Common myeloid progenitor, CD34-positive (primary cell): ENCODE data around the gene PAN3.

ENCODE experiments used
- CTCF ChIA-PET: fragments of 350-600 bp; sonication (Branson Sonifier 250); formaldehyde crosslinking; loops from one replicate; lab custom pipeline; 2021; ENCODE audit warnings: antibody characterized with exemption; lab: Charles Lee
- POLR2A ChIA-PET: fragments of 350-600 bp; sonication (Branson Sonifier 250); formaldehyde crosslinking; loops from one replicate; lab custom pipeline; 2021; ENCODE audit warnings: antibody characterized with exemption; lab: Charles Lee
- DNase-seq, 3 donors: peaks; one replicate each; pipeline versions ENCODE4 v3.0.0 to v3.0.0-alpha.2; 2013
- H3K27ac ChIP-seq, 2 experiments: 1 replicate in 1 of 2; 2 replicates in 1 of 2; pipeline ENCODE4 v1.7.0; 2013; ENCODE audit warnings: inconsistent platforms in 2 of 2, low read length in 2 of 2, mild to moderate bottlenecking in 2 of 2, low read depth in 1 of 2, moderate library complexity in 1 of 2; ENCODE audit not compliant: severe bottlenecking in 2 of 2, insufficient read depth in 1 of 2, poor library complexity in 1 of 2
- H3K27me3 ChIP-seq, 5 experiments: replicated peaks in 2 of 5; 1 replicate in 3 of 5; 2 replicates in 2 of 5; pipeline versions ENCODE4 v1.6.1 to v1.7.0; 2013; ENCODE audit warnings: low read length in 4 of 5, mild to moderate bottlenecking in 2 of 5, moderate library complexity in 2 of 5, inconsistent platforms in 1 of 5; ENCODE audit not compliant: insufficient read depth in 5 of 5, control insufficient read depth in 4 of 5
- H3K36me3 ChIP-seq, 4 experiments: 1 replicate in 2 of 4; 2 replicates in 2 of 4; pipeline versions ENCODE4 v1.6.1 to v1.7.0; 2013; ENCODE audit warnings: low read length in 3 of 4, control low read depth in 1 of 4, mild to moderate bottlenecking in 1 of 4; ENCODE audit not compliant: control insufficient read depth in 4 of 4, insufficient read depth in 4 of 4
- H3K4me1 ChIP-seq, 4 experiments: 1 replicate in 3 of 4; 2 replicates in 1 of 4; pipeline versions ENCODE4 v1.6.1 to v1.7.1; 2013; ENCODE audit warnings: low read length in 3 of 4, mild to moderate bottlenecking in 3 of 4, control low read depth in 1 of 4, inconsistent platforms in 1 of 4, moderate library complexity in 1 of 4; ENCODE audit not compliant: control insufficient read depth in 4 of 4, insufficient read depth in 4 of 4; ENCODE audit errors: control extremely low read depth in 1 of 4
- H3K4me3 ChIP-seq, 7 experiments: 1 replicate in 4 of 7; 2 replicates in 3 of 7; pipeline versions ENCODE4 v1.5.1 to v1.7.0; 2013; ENCODE audit warnings: mild to moderate bottlenecking in 7 of 7, low read length in 6 of 7, moderate library complexity in 6 of 7, inconsistent platforms in 2 of 7, low read depth in 2 of 7, control low read depth in 1 of 7; ENCODE audit not compliant: insufficient read depth in 4 of 7, control insufficient read depth in 1 of 7; ENCODE audit errors: extremely low read depth in 1 of 7
- H3K9me3 ChIP-seq, 5 experiments: 1 replicate in 4 of 5; 2 replicates in 1 of 5; pipeline versions ENCODE4 v1.6.1 to v1.7.1; 2013; ENCODE audit warnings: low read length in 4 of 5, mild to moderate bottlenecking in 2 of 5, inconsistent platforms in 1 of 5, low read depth in 1 of 5, moderate library complexity in 1 of 5; ENCODE audit not compliant: control insufficient read depth in 4 of 5, insufficient read depth in 2 of 5; ENCODE audit errors: control extremely low read depth in 1 of 5
- WGBS: methylation state at CpG from one replicate; pipeline ENCODE4 v1.1.5; 2013; ENCODE audit not compliant: insufficient coverage; 5-methylcytosine and 5-hydroxymethylcytosine counted together

Gene PAN3

DNA sequence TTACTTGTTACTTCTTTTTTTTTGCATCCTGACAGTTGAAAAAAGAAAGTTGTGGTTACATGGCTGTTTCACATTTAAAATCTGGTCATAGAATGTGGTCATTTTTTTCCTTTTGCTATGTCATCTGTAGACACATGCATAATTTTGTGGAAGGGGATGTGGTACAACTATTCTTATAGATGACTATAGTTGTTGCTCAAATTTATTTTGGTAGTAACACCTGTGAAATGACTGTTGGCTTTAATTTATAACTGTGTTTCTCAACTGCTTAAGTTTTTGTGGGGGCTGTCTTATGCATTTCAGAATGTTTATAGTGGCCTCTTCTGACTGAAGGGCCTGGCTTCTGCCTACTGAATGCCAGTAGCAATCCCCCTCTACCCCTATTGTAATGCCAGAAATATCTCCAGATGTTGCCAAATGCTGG lies 130.5 kb downstream of the PAN3 start:
- ChIA-PET POLR2A (no interaction called here), CTCF (no interaction called here)
- Histone ChIP-seq H3K27ac (peak overlapping the region; percentile 50 to 76), H3K4me3 (peak overlapping the region in 2 of 7 experiments; percentile 1 to 24), H3K9me3 (peaks cover 0 to 9% (median 2%) of the 10 kb centered on the region in 5 experiments), H3K4me1 (peaks cover 14 to 48% (median 35%) of the 10 kb centered on the region in 4 experiments), H3K27me3 (no peaks in the 10 kb centered on the region), H3K36me3 (peaks cover 11 to 56% (median 20%) of the 10 kb centered on the region in 4 experiments)
- DNase-seq = peak; percentile 89 to 99 (median 97)

DNA sequence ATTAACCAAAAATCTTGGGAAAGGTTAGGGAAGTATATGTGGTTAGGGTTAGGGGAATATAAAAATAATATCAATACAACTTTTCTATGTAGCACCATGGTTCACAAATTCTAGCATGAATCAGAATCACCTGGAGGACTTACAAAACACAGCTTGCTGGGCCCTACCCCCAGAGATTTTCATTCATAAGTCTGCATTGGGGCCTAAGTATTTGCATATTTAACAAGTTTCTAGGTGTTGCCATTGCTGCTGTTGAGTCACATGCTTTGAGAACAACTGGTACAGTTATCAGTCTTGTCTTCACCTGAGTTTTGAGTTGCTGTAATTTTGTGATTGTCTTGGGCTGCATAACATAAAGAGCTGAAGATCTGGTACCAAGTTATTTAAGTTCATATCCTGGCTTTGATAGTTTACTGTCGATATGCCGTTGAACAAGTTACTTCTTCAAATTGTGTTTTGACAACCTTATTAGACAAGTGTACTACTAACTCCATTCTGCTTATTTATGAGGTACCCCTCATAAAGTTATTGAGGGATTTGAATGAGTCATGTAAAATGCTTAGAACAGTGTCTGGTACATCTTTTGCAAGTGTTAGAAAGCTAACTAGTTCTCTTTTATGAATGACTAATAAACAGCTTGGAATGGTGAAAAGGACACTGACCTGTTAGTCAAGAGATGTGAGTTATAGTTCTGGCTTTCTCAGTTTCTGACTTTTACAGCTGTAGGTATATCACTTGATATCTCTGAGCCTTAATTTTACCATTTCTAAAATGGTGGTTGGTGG lies 132.9 kb downstream of the PAN3 start:
- Histone ChIP-seq H3K27ac (peak overlapping the region in 1 of 2 experiments; percentile 73), H3K9me3 (peaks cover 0 to 9% (median 2%) of the 10 kb centered on the region in 5 experiments), H3K4me3 (no peak overlapping the region), H3K4me1 (peaks cover 14 to 50% (median 36%) of the 10 kb centered on the region in 4 experiments), H3K36me3 (peaks cover 16 to 57% (median 21%) of the 10 kb centered on the region in 4 experiments), H3K27me3 (no peaks in the 10 kb centered on the region)
- POLR2A ChIA-PET = interaction anchor here (0.6 kb wide), 1 partner anchor 314 kb away, joined by 5 read pairs; no protein-coding TSS in a partner anchor
- DNase-seq = peak in 2 of 3 donors; percentile 49 to 67
- 49% methylated on average over 2 of the region's 2 CpGs for WGBS
- CTCF ChIA-PET = interaction anchor here (0.9 to 1.8 kb wide), 6 partner anchors 11 to 214 kb away, joined by 3 to 6 read pairs (median 4); partner anchors contain the start of gene PAN3

DNA sequence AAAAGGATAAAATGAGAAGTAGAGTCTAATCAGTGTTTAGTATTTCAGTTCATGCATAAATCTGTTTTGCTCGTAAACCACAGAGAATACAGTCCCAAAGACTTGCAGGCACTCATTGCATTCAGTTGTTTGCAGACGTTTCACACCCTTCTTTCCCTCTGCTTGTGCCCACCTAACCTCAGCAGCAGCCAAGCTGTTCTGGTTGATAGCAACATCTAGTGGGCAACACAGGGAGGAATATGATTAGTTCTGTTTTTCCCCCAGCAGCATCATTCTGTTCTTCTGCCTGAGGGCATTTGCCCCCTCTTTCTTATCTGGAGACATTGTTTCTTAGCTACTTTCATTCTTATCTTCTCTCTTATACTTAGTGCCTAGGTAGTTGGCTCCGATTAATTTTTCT lies 135.6 kb downstream of the PAN3 start:
- 25% methylated on average over 2 of the region's 3 CpGs for WGBS
- peak; percentile 63 to 86 (median 84) for DNase-seq
- Histone ChIP-seq H3K27me3 (no peaks in the 10 kb centered on the region), H3K4me3 (no peak overlapping the region), H3K4me1 (peaks cover 14 to 40% (median 31%) of the 10 kb centered on the region in 4 experiments), H3K9me3 (no peaks in the 10 kb centered on the region), H3K36me3 (peaks cover 14 to 61% (median 24%) of the 10 kb centered on the region in 4 experiments), H3K27ac (no peak overlapping the region)
- ChIA-PET POLR2A (interaction anchor here (0.7 kb wide), 1 partner anchor 44 kb away, joined by 4 read pairs; no protein-coding TSS in a partner anchor), CTCF (interaction anchor here (0.8 to 2.2 kb wide), 12 partner anchors 34 to 271 kb away, joined by 3 to 7 read pairs (median 3); no protein-coding TSS in a partner anchor)

DNA sequence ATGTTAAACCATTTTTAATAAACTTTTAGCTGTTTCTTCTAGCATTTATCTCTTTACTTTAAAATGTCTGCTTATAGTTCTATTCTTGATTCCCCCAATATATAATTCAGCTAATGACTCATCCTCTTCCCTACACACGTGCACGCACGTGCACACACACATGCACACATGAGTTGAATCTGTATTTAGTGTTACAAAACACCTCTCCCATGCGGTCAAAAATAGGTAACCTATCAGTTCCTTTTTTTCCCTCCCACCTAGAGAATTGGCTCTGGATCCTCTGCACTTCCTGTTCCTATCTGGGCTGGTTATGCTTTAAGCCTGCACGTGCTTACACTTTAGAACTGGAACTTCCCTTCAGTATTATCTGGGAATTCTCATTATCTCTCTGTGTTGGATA lies 144.1 kb downstream of the PAN3 start:
- H3K4me3 ChIP-seq = no peak overlapping the region
- DNase-seq = peak in 2 of 3 donors; percentile 42 to 49
- 38% methylated on average over 1 of the region's 5 CpGs for WGBS
- H3K27me3 ChIP-seq = no peaks in the 10 kb centered on the region
- ChIA-PET CTCF (interaction anchor here (0.7 to 1.0 kb wide), 2 partner anchors 12 to 373 kb away, joined by 3 to 6 read pairs; no protein-coding TSS in a partner anchor), POLR2A (interaction anchor here (0.6 kb wide), 1 partner anchor 53 kb away, joined by 4 read pairs; no protein-coding TSS in a partner anchor)
- H3K9me3 ChIP-seq = no peaks in the 10 kb centered on the region
- peaks cover 13 to 59% (median 32%) of the 10 kb centered on the region in 4 experiments for H3K36me3 ChIP-seq
- peaks cover 0 to 4% (median under 1%) of the 10 kb centered on the region in 4 experiments for H3K4me1 ChIP-seq
- H3K27ac ChIP-seq = no peak overlapping the region

DNA sequence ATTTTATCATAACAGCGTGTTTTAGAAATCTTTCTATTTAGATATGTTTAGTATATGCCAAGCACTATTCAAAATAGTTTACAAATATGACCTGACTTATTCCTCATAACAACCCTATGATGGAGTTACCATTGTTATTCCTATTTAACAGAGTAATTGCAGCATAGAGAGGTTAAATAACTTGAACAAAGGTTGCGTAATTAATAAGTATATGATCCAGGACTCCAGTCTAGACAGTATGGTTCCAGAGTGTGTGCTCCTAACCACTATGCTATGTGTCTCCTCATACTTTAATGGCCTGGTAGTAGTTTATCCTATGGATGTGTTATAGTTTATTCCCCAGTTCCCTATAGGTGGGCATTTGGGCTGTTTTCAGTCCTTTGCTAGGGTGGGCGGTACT lies 145.3 kb downstream of the PAN3 start:
- Histone ChIP-seq H3K27ac (no peak overlapping the region), H3K27me3 (no peaks in the 10 kb centered on the region), H3K36me3 (peaks cover 9 to 64% (median 31%) of the 10 kb centered on the region in 4 experiments), H3K4me3 (no peak overlapping the region), H3K9me3 (no peaks in the 10 kb centered on the region), H3K4me1 (peaks cover 0 to 4% (median under 1%) of the 10 kb centered on the region in 4 experiments)
- CTCF ChIA-PET = no interaction called here
- no peak for DNase-seq
- POLR2A ChIA-PET = interaction anchor here (0.6 kb wide), 1 partner anchor 40 kb away, joined by 4 read pairs; no protein-coding TSS in a partner anchor
- no CpG with 5 or more reads among the region's 3 CpGs for WGBS

DNA sequence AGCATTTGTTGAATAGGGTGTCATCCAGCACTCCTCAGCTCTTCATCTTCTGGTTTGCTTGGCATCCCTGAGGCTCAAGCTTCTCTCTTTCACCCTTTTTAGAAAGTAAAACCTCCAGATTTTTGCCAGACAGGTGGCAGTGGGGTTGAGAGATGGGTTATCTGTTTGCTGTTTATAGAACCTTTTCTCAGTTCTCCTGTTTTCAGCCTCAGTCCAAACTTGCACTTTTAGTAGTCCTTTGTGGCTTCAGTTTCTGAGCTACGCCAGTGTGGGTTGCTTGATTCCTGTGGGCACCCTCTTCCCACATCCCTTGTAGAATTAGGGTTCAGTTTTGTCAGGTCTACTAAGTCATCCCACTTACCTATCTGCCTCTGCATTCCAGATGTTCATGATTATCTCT lies 147.9 kb downstream of the PAN3 start:
- WGBS = 100% methylated on average over 1 of the region's 1 CpG
- POLR2A ChIA-PET = no interaction called here
- peaks cover 9 to 61% (median 30%) of the 10 kb centered on the region in 4 experiments for H3K36me3 ChIP-seq

More for the DNA sequence above, 147.9 kb downstream of the PAN3 start:
- H3K9me3 ChIP-seq = no peaks in the 10 kb centered on the region
- H3K27ac ChIP-seq = no peak overlapping the region
- no peaks in the 10 kb centered on the region for H3K27me3 ChIP-seq
- DNase-seq = no peak
- no peak overlapping the region for H3K4me3 ChIP-seq
- CTCF ChIA-PET = interaction anchor here (1.1 kb wide), 1 partner anchor 256 kb away, joined by 4 read pairs; no protein-coding TSS in a partner anchor
- H3K4me1 ChIP-seq = peaks cover 0 to 4% (median under 1%) of the 10 kb centered on the region in 4 experiments
